ENCODE measurements around the gene CBLB. TPM values are rescaled to one million over a fixed set of nuclear protein-coding genes. Genes with fewer than 3 reads are reported as not detected.
"Not testable (repeated sequence)": the region's sequence is repeated elsewhere in the genome, so short reads cannot be mapped to it uniquely, and the experiment has no call there.

The CBLB gene
- total and polyA plus RNA-seq, 7 donors = 4.2 to 18.2 (median 12.1) TPM

GRCh38 chr3:105728771-105729312 is 140.0 kb downstream of the CBLB start:
- Histone ChIP-seq H3K4me1 (no peaks in the 10 kb centered on the region), H3K9me3 (peaks cover 5% of the 10 kb centered on the region), H3K27me3 (ENCODE audit: insufficient read depth in 3 of 3, low read length in 2 of 3) (no peaks in the 10 kb centered on the region), H3K4me3 (no peak overlapping the region), H3K27ac (no peak overlapping the region), H3K36me3 (ENCODE audit: insufficient read depth in 1 of 2, low read depth in 1 of 2) (peaks cover 0 to 37% of the 10 kb centered on the region in 2 donors)
- 60 to 78% (median 65%) methylated on average over 3 of the region's 3 CpGs for WGBS, 3 donors
- DNase-seq = no peak
- intact Hi-C loops (cut with DNase I) = no loop called here
- ATAC-seq = no peak
- TF ChIP-seq, protein P1, sequence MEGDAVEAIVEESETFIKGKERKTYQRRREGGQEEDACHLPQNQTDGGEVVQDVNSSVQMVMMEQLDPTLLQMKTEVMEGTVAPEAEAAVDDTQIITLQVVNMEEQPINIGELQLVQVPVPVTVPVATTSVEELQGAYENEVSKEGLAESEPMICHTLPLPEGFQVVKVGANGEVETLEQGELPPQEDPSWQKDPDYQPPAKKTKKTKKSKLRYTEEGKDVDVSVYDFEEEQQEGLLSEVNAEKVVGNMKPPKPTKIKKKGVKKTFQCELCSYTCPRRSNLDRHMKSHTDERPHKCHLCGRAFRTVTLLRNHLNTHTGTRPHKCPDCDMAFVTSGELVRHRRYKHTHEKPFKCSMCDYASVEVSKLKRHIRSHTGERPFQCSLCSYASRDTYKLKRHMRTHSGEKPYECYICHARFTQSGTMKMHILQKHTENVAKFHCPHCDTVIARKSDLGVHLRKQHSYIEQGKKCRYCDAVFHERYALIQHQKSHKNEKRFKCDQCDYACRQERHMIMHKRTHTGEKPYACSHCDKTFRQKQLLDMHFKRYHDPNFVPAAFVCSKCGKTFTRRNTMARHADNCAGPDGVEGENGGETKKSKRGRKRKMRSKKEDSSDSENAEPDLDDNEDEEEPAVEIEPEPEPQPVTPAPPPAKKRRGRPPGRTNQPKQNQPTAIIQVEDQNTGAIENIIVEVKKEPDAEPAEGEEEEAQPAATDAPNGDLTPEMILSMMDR (IDR thresholded peaks at IDR 0.05) = no peak

GRCh38 chr3:105727036-105727435 is 141.8 kb downstream of the CBLB start:
- ATAC-seq; H3K4me3 ChIP-seq; H3K27me3 ChIP-seq (ENCODE audit: insufficient read depth in 3 of 3, low read length in 2 of 3); H3K9me3 ChIP-seq; DNase-seq; H3K4me1 ChIP-seq; H3K27ac ChIP-seq; intact Hi-C loops (cut with DNase I): not testable (repeated sequence)
- peaks cover 0 to 22% of the 10 kb centered on the region in 2 donors for H3K36me3 ChIP-seq (ENCODE audit: insufficient read depth in 1 of 2, low read depth in 1 of 2)
- WGBS, 3 donors = 96 to 97% (median 97%) methylated on average over 3 of the region's 3 CpGs

DNA sequence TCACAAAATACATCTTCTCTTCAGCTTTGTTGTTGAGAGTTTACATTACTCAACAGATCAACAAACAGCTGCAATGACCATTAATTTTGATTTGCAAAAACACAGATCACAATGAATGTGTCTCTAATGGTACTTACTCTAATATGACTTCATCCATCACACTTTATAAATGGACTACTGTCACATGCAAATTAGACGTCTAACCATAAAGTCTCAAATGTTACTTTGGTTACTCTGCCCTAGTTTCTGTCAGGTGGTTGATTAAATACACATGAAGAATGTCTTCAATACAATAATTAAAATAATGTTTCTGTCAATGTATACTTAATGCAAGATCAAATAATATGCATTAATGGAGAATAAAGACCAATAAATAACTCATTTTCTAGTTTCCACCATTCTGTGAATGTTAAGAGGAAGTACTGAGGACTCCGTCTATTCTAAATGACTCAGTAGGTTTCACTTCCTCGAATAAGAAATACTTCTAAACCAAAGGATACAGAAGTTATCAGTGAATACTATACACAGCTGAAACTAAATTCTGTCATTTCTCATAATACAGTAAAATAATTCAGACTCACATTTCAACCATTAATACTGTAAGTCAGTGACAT is 145.8 kb downstream of the CBLB start:
- H3K4me3 ChIP-seq = no peak overlapping the region
- H3K27me3 ChIP-seq (ENCODE audit: insufficient read depth in 3 of 3, low read length in 2 of 3) = no peaks in the 10 kb centered on the region
- ATAC-seq = no peak
- H3K4me1 ChIP-seq = no peaks in the 10 kb centered on the region
- no peak for DNase-seq
- H3K27ac ChIP-seq = no peak overlapping the region
- peaks cover 3% of the 10 kb centered on the region for H3K9me3 ChIP-seq
- 71 to 82% (median 78%) methylated on average over 3 of the region's 3 CpGs for WGBS, 3 donors
- TF ChIP-seq, protein P1 (IDR thresholded peaks at IDR 0.05) = no peak
- intact Hi-C loops (cut with DNase I) = no loop called here
- peaks cover 7 to 35% of the 10 kb centered on the region in 2 donors for H3K36me3 ChIP-seq (ENCODE audit: insufficient read depth in 1 of 2, low read depth in 1 of 2)

DNA sequence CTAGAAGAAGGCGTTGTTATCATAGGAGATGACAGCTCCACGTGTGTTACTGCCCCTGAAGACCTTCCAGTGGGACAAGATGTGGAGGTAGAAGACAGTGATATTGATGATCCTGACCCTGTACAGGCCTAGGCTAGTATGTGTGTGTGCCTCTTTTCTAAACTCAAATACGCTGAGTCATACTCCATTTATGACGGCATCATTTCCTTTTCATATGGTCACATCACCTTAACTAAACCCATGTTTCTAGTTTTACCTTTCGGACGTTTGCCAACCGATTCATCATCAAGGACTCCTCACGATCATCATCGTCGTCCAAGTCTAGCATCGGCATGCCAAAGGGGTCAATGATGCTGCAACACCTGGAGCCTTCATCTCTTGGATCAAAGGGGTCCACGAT is 149.0 kb downstream of the CBLB start:
- H3K36me3 ChIP-seq (ENCODE audit: insufficient read depth in 1 of 2, low read depth in 1 of 2) = peaks cover 7 to 59% of the 10 kb centered on the region in 2 donors
- ATAC-seq = no peak
- intact Hi-C loops (cut with DNase I) = no loop called here

GRCh38 chr3:105715372-105715771 is 153.4 kb downstream of the CBLB start:
- no peaks in the 10 kb centered on the region for H3K4me1 ChIP-seq
- intact Hi-C loops (cut with DNase I) = no loop called here
- WGBS, 3 donors = 68 to 75% (median 73%) methylated on average over 3 of the region's 3 CpGs
- peaks cover 7 to 82% of the 10 kb centered on the region in 2 donors for H3K36me3 ChIP-seq (ENCODE audit: insufficient read depth in 1 of 2, low read depth in 1 of 2)
- H3K9me3 ChIP-seq = no peaks in the 10 kb centered on the region
- ATAC-seq = no peak
- H3K27ac ChIP-seq = no peak overlapping the region
- no peak for DNase-seq
- TF ChIP-seq, protein P1 (IDR thresholded peaks at IDR 0.05) = no peak
- no peaks in the 10 kb centered on the region for H3K27me3 ChIP-seq (ENCODE audit: insufficient read depth in 3 of 3, low read length in 2 of 3)
- H3K4me3 ChIP-seq = no peak overlapping the region

More for the DNA sequence above, 149.0 kb downstream of the CBLB start:
- no peak for DNase-seq
- H3K9me3 ChIP-seq = no peaks in the 10 kb centered on the region
- H3K27ac ChIP-seq = no peak overlapping the region
- WGBS, 3 donors = 87 to 92% (median 92%) methylated on average over 12 of the region's 12 CpGs
- TF ChIP-seq, protein P1 (IDR thresholded peaks at IDR 0.05) = no peak
- no peak overlapping the region for H3K4me3 ChIP-seq
- H3K4me1 ChIP-seq = no peaks in the 10 kb centered on the region
- H3K27me3 ChIP-seq (ENCODE audit: insufficient read depth in 3 of 3, low read length in 2 of 3) = no peaks in the 10 kb centered on the region

Measured in psoas muscle (tissue), 8 donors.